ENCODE data around the gene ZNF124.
"Not testable (repeated sequence)": the region's sequence is repeated elsewhere in the genome, so short reads cannot be mapped to it uniquely, and the experiment has no call there.

The ZNF124 gene

DNA sequence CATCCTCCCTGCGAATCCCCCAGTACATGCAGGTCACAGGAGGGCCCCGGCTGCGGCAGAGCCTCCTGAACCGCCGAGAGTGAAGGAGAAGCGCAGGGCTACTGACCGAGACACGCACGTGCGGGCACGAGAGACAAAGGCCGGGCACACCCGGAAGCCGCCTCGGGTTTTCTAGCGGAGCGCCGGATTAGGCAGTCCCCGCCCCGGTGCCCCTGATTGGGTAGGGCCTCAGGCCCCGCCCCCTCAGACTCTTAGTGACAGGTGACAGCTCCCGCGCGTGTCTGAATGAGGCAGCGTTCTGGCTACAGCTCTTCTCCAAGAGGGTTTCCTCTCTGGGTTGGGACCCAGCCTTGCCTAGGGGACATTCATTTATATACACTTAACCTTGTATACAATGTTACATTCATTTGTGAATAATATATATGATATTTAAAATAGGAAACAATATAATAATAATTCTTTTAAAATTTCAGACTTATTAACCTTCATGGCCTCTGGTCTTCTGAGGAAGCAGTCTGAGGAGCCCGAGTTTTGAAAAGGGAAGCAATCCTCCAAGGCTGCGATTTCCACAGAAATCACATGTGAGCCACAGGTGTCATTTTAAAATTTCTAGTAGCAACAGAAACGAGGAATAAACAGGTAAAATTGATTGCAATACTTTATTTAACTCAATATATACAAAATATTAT lies at the start of gene ZNF124:
TSS of gene ZNF124 (minus strand) at position 146 of the 689 bp plus-strand sequence. CDS start at position 3, 143 bp downstream.
- not testable (repeated sequence) for H3K4me3 ChIP-seq (replicated peaks; ENCODE audit: low read depth, low read length); DNase-seq (ENCODE audit: low read depth)

DNA sequence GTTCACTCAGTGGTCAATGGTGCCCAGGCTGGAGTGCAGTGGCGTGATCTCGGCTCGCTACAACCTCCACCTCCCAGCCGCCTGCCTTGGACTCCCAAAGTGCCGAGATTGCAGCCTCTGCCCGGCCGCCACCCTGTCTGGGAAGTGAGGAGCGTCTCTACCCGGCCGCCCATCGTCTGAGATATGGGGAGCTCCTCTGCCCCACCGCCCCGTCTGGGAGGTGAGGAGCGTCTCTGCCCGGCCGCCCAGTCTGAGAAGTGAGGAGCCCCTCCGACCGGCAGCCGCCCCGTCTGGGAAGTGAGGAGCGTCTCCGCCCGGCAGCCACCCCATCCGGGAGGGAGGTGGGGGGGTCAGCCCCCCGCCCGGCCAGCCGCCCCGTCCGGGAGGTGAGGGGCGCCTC lies 48.5 kb upstream of the ZNF124 start:
- not testable (repeated sequence) for H3K4me3 ChIP-seq (replicated peaks; ENCODE audit: low read depth, low read length)

DNA sequence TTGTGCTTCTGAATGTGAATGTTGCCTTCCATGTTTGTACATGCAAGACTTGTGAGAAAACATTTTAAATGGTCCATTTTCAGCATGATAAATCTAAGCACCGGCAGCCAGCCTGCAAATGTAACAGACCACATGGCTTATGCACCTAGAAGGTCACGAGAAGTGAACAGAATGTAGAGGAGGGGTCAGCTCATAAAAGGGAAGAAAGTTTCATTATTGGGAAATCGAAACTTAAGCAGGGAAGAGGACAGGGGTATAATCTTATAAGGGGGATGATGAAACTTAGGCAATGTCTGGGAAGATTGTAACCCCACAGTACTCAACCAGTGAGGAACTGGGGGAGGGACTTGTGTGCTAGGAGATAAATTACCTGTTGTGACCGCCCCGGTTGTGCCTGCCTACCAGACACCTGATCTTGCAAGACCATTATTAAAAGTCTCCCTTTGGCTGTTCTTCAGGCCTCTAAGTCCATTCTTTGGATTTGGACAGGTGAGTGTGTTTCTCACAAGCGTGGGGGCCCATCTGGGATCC lies 46.4 kb upstream of the ZNF124 start:
- no peak overlapping the region for H3K4me3 ChIP-seq (replicated peaks; ENCODE audit: low read depth, low read length)
- TF ChIP-seq, protein P1, sequence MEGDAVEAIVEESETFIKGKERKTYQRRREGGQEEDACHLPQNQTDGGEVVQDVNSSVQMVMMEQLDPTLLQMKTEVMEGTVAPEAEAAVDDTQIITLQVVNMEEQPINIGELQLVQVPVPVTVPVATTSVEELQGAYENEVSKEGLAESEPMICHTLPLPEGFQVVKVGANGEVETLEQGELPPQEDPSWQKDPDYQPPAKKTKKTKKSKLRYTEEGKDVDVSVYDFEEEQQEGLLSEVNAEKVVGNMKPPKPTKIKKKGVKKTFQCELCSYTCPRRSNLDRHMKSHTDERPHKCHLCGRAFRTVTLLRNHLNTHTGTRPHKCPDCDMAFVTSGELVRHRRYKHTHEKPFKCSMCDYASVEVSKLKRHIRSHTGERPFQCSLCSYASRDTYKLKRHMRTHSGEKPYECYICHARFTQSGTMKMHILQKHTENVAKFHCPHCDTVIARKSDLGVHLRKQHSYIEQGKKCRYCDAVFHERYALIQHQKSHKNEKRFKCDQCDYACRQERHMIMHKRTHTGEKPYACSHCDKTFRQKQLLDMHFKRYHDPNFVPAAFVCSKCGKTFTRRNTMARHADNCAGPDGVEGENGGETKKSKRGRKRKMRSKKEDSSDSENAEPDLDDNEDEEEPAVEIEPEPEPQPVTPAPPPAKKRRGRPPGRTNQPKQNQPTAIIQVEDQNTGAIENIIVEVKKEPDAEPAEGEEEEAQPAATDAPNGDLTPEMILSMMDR (IDR thresholded peaks at IDR 0.05; ENCODE audit: low read length, missing control alignments) = no peak
- no peak for DNase-seq (ENCODE audit: low read depth)

More for the DNA sequence above, 48.5 kb upstream of the ZNF124 start:
- DNase-seq (ENCODE audit: low read depth) = not testable (repeated sequence)

DNA sequence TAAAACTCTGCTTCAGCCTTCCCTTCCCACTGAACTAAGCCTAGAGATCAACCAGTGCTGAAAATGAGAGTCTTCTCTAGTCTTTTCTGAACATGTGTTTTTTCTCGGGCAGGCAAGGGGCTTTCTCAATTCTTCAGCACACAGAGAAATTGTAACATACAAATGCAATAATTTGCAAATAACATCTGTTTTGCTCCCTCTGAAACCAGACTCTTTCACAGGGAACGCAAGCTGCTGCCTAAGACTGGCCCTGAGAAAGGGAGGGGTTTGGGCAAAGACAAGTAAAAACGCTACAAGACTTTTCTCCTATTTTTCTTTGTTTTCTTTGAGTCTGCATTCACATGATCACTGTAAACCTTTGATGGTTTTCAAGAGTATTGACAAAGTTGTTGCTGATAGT lies 44.4 kb upstream of the ZNF124 start:
- TF ChIP-seq, protein P1 (IDR thresholded peaks at IDR 0.05; ENCODE audit: low read length, missing control alignments) = no peak
- no peak for DNase-seq (ENCODE audit: low read depth)
- H3K4me3 ChIP-seq (replicated peaks; ENCODE audit: low read depth, low read length) = no peak overlapping the region

DNA sequence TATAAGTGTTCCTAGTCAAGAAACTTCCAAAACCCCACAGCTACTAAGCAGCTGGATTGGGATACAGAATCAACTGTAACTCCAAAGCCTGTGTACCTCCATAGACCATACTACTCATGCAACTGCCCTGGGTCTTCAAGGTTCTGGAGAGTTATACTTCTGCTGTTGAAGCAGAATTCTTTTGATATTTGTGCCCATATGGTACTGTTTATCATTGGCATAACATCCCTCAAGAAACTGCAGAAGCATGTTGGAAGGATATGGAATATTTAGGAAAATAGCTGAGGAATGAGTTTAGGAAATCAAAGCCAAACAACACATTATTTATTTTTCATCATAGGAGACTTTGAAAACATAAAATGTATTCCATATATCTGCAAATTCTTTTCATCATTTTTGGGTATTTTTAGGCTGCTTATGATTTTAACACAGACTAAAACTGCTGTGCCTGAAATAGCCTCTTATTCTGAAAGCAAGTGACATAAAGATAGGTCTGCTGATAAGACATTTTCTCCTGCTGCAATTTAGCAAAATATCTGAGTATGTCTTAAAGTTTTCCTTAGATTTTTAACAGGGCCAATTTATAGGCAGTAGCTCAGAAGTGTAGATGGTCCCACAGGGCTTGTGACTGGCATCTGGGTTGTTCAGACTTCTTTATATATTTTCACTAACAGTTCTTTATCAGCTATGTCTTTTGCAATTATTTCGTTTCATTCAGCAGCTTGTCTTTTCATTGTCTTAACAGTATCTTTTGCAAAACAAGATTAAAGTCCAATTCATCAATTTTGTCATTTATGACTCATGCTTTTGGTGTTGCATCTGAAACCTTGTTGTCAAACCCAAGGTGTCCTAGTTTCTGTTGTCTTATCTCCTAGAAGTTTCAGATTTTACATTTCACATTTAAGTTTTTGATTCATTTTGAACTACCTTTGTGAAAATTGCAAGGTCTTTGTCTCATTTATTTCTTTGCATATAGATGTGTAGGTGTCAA lies 41.1 kb upstream of the ZNF124 start:
- no peak overlapping the region for H3K4me3 ChIP-seq (replicated peaks; ENCODE audit: low read depth, low read length)
- no peak for DNase-seq (ENCODE audit: low read depth)
- TF ChIP-seq, protein P1 (IDR thresholded peaks at IDR 0.05; ENCODE audit: low read length, missing control alignments) = no peak

DNA sequence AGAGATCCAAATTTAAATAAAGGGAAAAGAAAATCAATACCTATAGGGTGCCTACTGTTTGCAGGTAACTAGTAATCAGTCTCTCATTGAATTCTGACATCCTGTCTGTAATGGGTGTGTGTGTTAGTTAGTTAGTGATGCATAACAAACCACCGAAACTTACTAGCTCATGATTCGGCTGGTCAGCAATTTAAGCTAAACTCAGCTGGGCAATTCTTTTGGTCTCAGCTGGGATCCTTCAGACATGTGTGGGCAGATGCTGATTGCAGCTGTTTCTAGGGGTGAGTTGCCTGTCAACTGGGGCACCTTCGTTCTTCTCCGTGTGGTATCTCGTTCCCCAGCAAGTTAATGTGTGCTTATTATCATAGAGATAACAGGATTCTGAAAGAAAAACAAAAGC lies 40.2 kb upstream of the ZNF124 start:
- TF ChIP-seq, protein P1 (IDR thresholded peaks at IDR 0.05; ENCODE audit: low read length, missing control alignments) = no peak
- no peak for DNase-seq (ENCODE audit: low read depth)
- no peak overlapping the region for H3K4me3 ChIP-seq (replicated peaks; ENCODE audit: low read depth, low read length)

DNA sequence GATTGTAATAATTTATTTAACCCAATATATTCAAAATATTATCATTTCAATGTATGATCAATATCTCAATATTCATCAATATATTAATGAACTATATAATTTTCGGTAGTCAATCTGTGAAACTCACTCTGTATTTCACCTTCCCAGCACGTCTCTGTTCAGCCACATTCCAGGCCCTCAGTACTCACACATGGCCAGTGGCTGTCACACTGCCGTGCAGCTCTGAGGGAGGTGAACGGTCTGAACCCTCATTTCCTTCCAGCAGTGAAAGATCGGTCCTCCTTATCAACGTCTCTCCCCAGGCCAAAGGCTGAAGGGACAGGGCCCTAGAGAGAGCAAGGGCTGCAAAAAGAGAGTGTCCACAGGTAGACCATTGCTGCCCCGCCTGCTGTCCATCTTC lies 39.5 kb upstream of the ZNF124 start:
- TF ChIP-seq, protein P1 (IDR thresholded peaks at IDR 0.05; ENCODE audit: low read length, missing control alignments) = no peak
- DNase-seq (ENCODE audit: low read depth) = no peak
- no peak overlapping the region for H3K4me3 ChIP-seq (replicated peaks; ENCODE audit: low read depth, low read length)

Data from fibroblast of pulmonary artery (primary cell).